Prostate gland (tissue), 2 donors: Measurements from ENCODE around the gene CREM.

Source experiments
- CTCF ChIP-seq, 4 experiments: fragments of 200-600 bp in 2 of 4; fragments of 450-650 bp in 2 of 4; sonication (generic) in 2 of 4; IDR thresholded peaks; 1 replicate in 3 of 4; 2 replicates in 1 of 4; pipeline ENCODE4 v1.5.1; 2016 to 2019; ENCODE audit warnings: antibody characterized with exemption in 4 of 4, mild to moderate bottlenecking in 2 of 4, moderate library complexity in 2 of 4
- POLR2A ChIP-seq: fragments of 450-650 bp; IDR thresholded peaks from one replicate; pipeline ENCODE4 v1.6.1; 2016; ENCODE audit warnings: antibody characterized with exemption, mild to moderate bottlenecking
- POLR2AphosphoS5 ChIP-seq: sonication (generic); formaldehyde crosslinking; IDR thresholded peaks from one replicate; pipeline ENCODE4 v1.6.1; 2017; ENCODE audit warnings: antibody characterized with exemption

GRCh38 chr10:35130663-35131062 is 4.0 kb downstream of the CREM start:
- TF ChIP-seq CTCF (IDR thresholded peaks at IDR 0.05) (no peak), POLR2AphosphoS5 (peak; percentile 74), POLR2A (no peak)
